ENCODE measurements around the gene CDH13.

The CDH13 gene

GRCh38 chr16:82954224-82954929, 327.6 kb downstream of the CDH13 start:
- no peak for DNase-seq (ENCODE audit: low read depth)

- DNase-seq (ENCODE audit: low read depth): no peak
Observed at GRCh38 chr16:82955741-82956348, 329.1 kb downstream of the CDH13 start.

GRCh38 chr16:82957212-82957611, 330.4 kb downstream of the CDH13 start:
- DNase-seq (ENCODE audit: low read depth): no peak

GRCh38 chr16:82960918-82961317, 334.1 kb downstream of the CDH13 start:
- DNase-seq (ENCODE audit: low read depth): no peak

- no peak for DNase-seq (ENCODE audit: low read depth)
Observed at GRCh38 chr16:82963653-82964052, 336.9 kb downstream of the CDH13 start.

GRCh38 chr16:82965808-82966207, 339.0 kb downstream of the CDH13 start:
- no peak for DNase-seq (ENCODE audit: low read depth)

GRCh38 chr16:82967424-82967823, 340.7 kb downstream of the CDH13 start:
- no peak for DNase-seq (ENCODE audit: low read depth)

- no peak for DNase-seq (ENCODE audit: low read depth)
Observed at GRCh38 chr16:82971126-82971525, 344.4 kb downstream of the CDH13 start.

GRCh38 chr16:82972331-82972919, 345.7 kb downstream of the CDH13 start:
- no peak for DNase-seq (ENCODE audit: low read depth)

- DNase-seq (ENCODE audit: low read depth): no peak
Observed at GRCh38 chr16:82979406-82980111, 352.8 kb downstream of the CDH13 start.

- DNase-seq (ENCODE audit: low read depth): no peak
Observed at GRCh38 chr16:82980810-82981209, 354.0 kb downstream of the CDH13 start.

- DNase-seq (ENCODE audit: low read depth): no peak
Observed at GRCh38 chr16:82987767-82988166, 361.0 kb downstream of the CDH13 start.

GRCh38 chr16:82990155-82990554, 363.4 kb downstream of the CDH13 start:
- DNase-seq (ENCODE audit: low read depth): no peak

- DNase-seq (ENCODE audit: low read depth): no peak
Observed at GRCh38 chr16:82991410-82991809, 364.6 kb downstream of the CDH13 start.

GRCh38 chr16:82991966-82992675, 365.4 kb downstream of the CDH13 start:
- DNase-seq (ENCODE audit: low read depth): no peak

GRCh38 chr16:82992786-82993185, 366.0 kb downstream of the CDH13 start:
- no peak for DNase-seq (ENCODE audit: low read depth)

GRCh38 chr16:82993415-82993814, 366.6 kb downstream of the CDH13 start:
- no peak for DNase-seq (ENCODE audit: low read depth)

- no peak for DNase-seq (ENCODE audit: low read depth)
Observed at GRCh38 chr16:82993926-82994325, 367.2 kb downstream of the CDH13 start.

GRCh38 chr16:82995286-82995923, 368.6 kb downstream of the CDH13 start:
- no peak for DNase-seq (ENCODE audit: low read depth)

GRCh38 chr16:82995924-82996441, 369.2 kb downstream of the CDH13 start:
- no peak for DNase-seq (ENCODE audit: low read depth)

GRCh38 chr16:82996814-82997213, 370.0 kb downstream of the CDH13 start:
- DNase-seq (ENCODE audit: low read depth): no peak

- no peak for DNase-seq (ENCODE audit: low read depth)
Observed at GRCh38 chr16:82999711-83000110, 372.9 kb downstream of the CDH13 start.
